ENCODE measurements around the gene FLT3. TPM values are rescaled to one million over a fixed set of nuclear protein-coding genes. Genes with fewer than 3 reads are reported as not detected.

Gene FLT3
- polyA plus RNA-seq, 1 of the 3 experiments (the other 2 are of a cell fraction) = not detected

- 5% methylated on average over 4 of the region's 4 CpGs for WGBS (ENCODE audit: low lambda C conversion rate)
- no peaks in the 10 kb centered on the region for H3K36me3 ChIP-seq (replicated peaks in 1 of 2; ENCODE audit: control insufficient read depth in 1 of 2, insufficient read depth in 2 of 2, low read length in 1 of 2)
- no peak overlapping the region for H3K9ac ChIP-seq
- H3K4me1 ChIP-seq (ENCODE audit: control insufficient read depth in 1 of 2, insufficient read depth in 2 of 2, low read depth in 1 of 2, low read length in 1 of 2) = no peaks in the 10 kb centered on the region
- TF ChIP-seq ELF1 (IDR thresholded peaks at IDR 0.05) = no peak
- no peak for TF ChIP-seq CHD2 (IDR thresholded peaks at IDR 0.05; ENCODE audit: low read length, partially characterized antibody)
- TF ChIP-seq FOSL2 (IDR thresholded peaks at IDR 0.05; ENCODE audit: borderline replicate concordance, low read depth) = no peak
- TF ChIP-seq USF1 (IDR thresholded peaks at IDR 0.05; ENCODE audit: borderline replicate concordance, low read depth) = no peak
- TF ChIP-seq REST (IDR thresholded peaks at IDR 0.05; ENCODE audit: low read depth, low read length) = no peak
- no peak for TF ChIP-seq NRF1 (IDR thresholded peaks at IDR 0.05; ENCODE audit: low read depth, low read length)
- TF ChIP-seq SMC3 (IDR thresholded peaks at IDR 0.05; ENCODE audit: low read depth, low read length) = no peak
- no peak for TF ChIP-seq TAF1 (IDR thresholded peaks at IDR 0.05; ENCODE audit: borderline replicate concordance, low read depth, low read length)
- no peak for TF ChIP-seq CTCF (IDR thresholded peaks at IDR 0.05)
- TF ChIP-seq EP300 (IDR thresholded peaks at IDR 0.05; ENCODE audit: borderline replicate concordance in 1 of 2, low read depth in 1 of 2, low read length in 1 of 2) = no peak
- no peak for TF ChIP-seq POLR2AphosphoS5 (IDR thresholded peaks at IDR 0.05; ENCODE audit: low read depth, low read length)
- no peak for TF ChIP-seq YY1 (IDR thresholded peaks at IDR 0.05; ENCODE audit: low read depth)
- TF ChIP-seq IRF3 (IDR thresholded peaks at IDR 0.05; ENCODE audit: low read depth, low read length) = no peak
- TF ChIP-seq RFX5 (IDR thresholded peaks at IDR 0.05; ENCODE audit: low read length) = no peak
- TF ChIP-seq FOXM1 (IDR thresholded peaks at IDR 0.05; ENCODE audit: low read depth) = no peak
- TF ChIP-seq RXRA (IDR thresholded peaks at IDR 0.05; ENCODE audit: borderline replicate concordance, low read depth) = no peak
- TF ChIP-seq PBX3 (IDR thresholded peaks at IDR 0.05) = no peak
- no peak for TF ChIP-seq GABPA (IDR thresholded peaks at IDR 0.05; ENCODE audit: low read depth)
- H3K4me3 ChIP-seq (ENCODE audit: low read depth in 2 of 2, low read length in 1 of 2) = no peak overlapping the region
- no peak overlapping the region for H3K4me2 ChIP-seq
- H3K27me3 ChIP-seq (ENCODE audit: insufficient read depth) = peaks cover 48% of the 10 kb centered on the region
- H3K9me2 ChIP-seq = no peaks in the 10 kb centered on the region
- no peaks in the 10 kb centered on the region for H4K20me1 ChIP-seq (ENCODE audit: insufficient read depth)
- no peak for DNase-seq
- ChIA-PET CTCF (no interaction called here), POLR2A (no interaction called here)
- no peaks in the 10 kb centered on the region for H3K9me3 ChIP-seq
- no peak overlapping the region for H2AFZ ChIP-seq (ENCODE audit: low read depth)
- no peak overlapping the region for H3K27ac ChIP-seq (ENCODE audit: low read depth in 2 of 2, low read length in 1 of 2)
- no peaks in the 10 kb centered on the region for H3K79me2 ChIP-seq (ENCODE audit: insufficient read depth)
- H3F3A ChIP-seq (replicated peaks; ENCODE audit: insufficient read depth) = no peaks in the 10 kb centered on the region
Observed at GRCh38 chr13:28043224-28043623, 57.2 kb downstream of the FLT3 start.
